Activated naive CD4-positive, alpha-beta T cell treated with anti-CD3 and anti-CD28 coated beads, Interleukin-2, amount 50 U/mL, for 72 hours (primary cell): Measurements from ENCODE around the gene ATG2B. TPM values are rescaled to one million over a fixed set of nuclear protein-coding genes. Genes with fewer than 3 reads are reported as not detected.
"Not testable (repeated sequence)": the region's sequence is repeated elsewhere in the genome, so short reads cannot be mapped to it uniquely, and the experiment has no call there.

ENCODE experiments used
- ATAC-seq, 2 donors: fragments of 150-1000 bp; cut with Tn5 transposase; 2 replicates each; pipeline ENCODE4 v1.10.0; 2021; ENCODE audit warnings: mild to moderate bottlenecking in 2 of 2, moderate library complexity in 2 of 2
- DNase-seq, 2 donors: peaks; one replicate each; pipeline ENCODE4 v3.0.0; 2021 to 2022; ENCODE audit warnings: low spot score in 2 of 2
- H3K27ac Mint-ChIP-seq, 2 donors: one replicate each; pipeline ENCODE4 v1.8.0; 2022; ENCODE audit warnings: mild to moderate bottlenecking in 2 of 2, mixed read lengths in 2 of 2
- H3K36me3 Mint-ChIP-seq, 2 donors: one replicate each; pipeline ENCODE4 v1.8.0; 2022; ENCODE audit warnings: mixed read lengths in 2 of 2
- H3K9me3 Mint-ChIP-seq, 2 donors: one replicate each; pipeline ENCODE4 v1.8.0; 2022; ENCODE audit warnings: mixed read lengths in 2 of 2
- total RNA-seq, 2 donors: library from RNA; stranded (reverse); gene quantifications; one replicate each; pipeline ENCODE4 v1.2.3, GENCODE V29; 2022

Gene ATG2B
- total RNA-seq, 2 donors from 2014 or later: 21.2 to 23.3 TPM

GRCh38 chr14:96349286-96350075 is 13.7 kb downstream of the ATG2B start:
- ATAC-seq: peak; percentile 31 to 76
- Mint-ChIP-seq H3K9me3 (no peaks in the 10 kb centered on the region), H3K36me3 (peaks cover 0 to 6% of the 10 kb centered on the region in 2 donors), H3K27ac (peak overlapping the region; percentile 2)
- DNase-seq: no peak

GRCh38 chr14:96347957-96348356 is 15.2 kb downstream of the ATG2B start:
- not testable (repeated sequence) for DNase-seq, H3K27ac Mint-ChIP-seq, H3K36me3 Mint-ChIP-seq, ATAC-seq, H3K9me3 Mint-ChIP-seq

GRCh38 chr14:96345669-96346068 is 17.5 kb downstream of the ATG2B start:
- DNase-seq (no peak), ATAC-seq (no peak)
- no peak overlapping the region for H3K27ac Mint-ChIP-seq
- no peaks in the 10 kb centered on the region for H3K9me3 Mint-ChIP-seq
- H3K36me3 Mint-ChIP-seq: no peaks in the 10 kb centered on the region

- Mint-ChIP-seq H3K9me3 (no peaks in the 10 kb centered on the region), H3K27ac (no peak overlapping the region), H3K36me3 (peaks cover 0 to 4% of the 10 kb centered on the region in 2 donors)
- no peak for DNase-seq
- no peak for ATAC-seq
Observed at GRCh38 chr14:96341323-96341722, 21.8 kb downstream of the ATG2B start.

GRCh38 chr14:96338551-96338950 is 24.6 kb downstream of the ATG2B start:
- Mint-ChIP-seq H3K27ac (no peak overlapping the region), H3K36me3 (peaks cover 0 to 4% of the 10 kb centered on the region in 2 donors), H3K9me3 (no peaks in the 10 kb centered on the region)
- no peak for DNase-seq
- ATAC-seq: no peak

- DNase-seq: no peak
- H3K9me3 Mint-ChIP-seq: no peaks in the 10 kb centered on the region
- H3K27ac Mint-ChIP-seq: no peak overlapping the region
- ATAC-seq: no peak
- H3K36me3 Mint-ChIP-seq: no peaks in the 10 kb centered on the region
Observed at GRCh38 chr14:96324219-96324618, 38.9 kb downstream of the ATG2B start.

- DNase-seq: no peak
- ATAC-seq: peak; percentile 44 to 89
- no peaks in the 10 kb centered on the region for H3K9me3 Mint-ChIP-seq
- H3K27ac Mint-ChIP-seq: no peak overlapping the region
- H3K36me3 Mint-ChIP-seq: peaks cover 0 to 5% of the 10 kb centered on the region in 2 donors
Observed at GRCh38 chr14:96320605-96321004, 42.5 kb downstream of the ATG2B start.

GRCh38 chr14:96318836-96319235 is 44.3 kb downstream of the ATG2B start:
- peaks cover 0 to 5% of the 10 kb centered on the region in 2 donors for H3K36me3 Mint-ChIP-seq
- DNase-seq (no peak), ATAC-seq (no peak)
- no peaks in the 10 kb centered on the region for H3K9me3 Mint-ChIP-seq
- H3K27ac Mint-ChIP-seq: no peak overlapping the region

- no peak for ATAC-seq
- H3K9me3 Mint-ChIP-seq: no peaks in the 10 kb centered on the region
- no peak overlapping the region for H3K27ac Mint-ChIP-seq
- no peak for DNase-seq
- H3K36me3 Mint-ChIP-seq: peaks cover 0 to 5% of the 10 kb centered on the region in 2 donors
Observed at GRCh38 chr14:96316087-96316486, 47.1 kb downstream of the ATG2B start.

- H3K9me3 Mint-ChIP-seq: no peaks in the 10 kb centered on the region
- H3K36me3 Mint-ChIP-seq: peaks cover 0 to 8% of the 10 kb centered on the region in 2 donors
- H3K27ac Mint-ChIP-seq: no peak overlapping the region
- no peak for ATAC-seq
- no peak for DNase-seq
Observed at GRCh38 chr14:96310906-96311305, 52.2 kb downstream of the ATG2B start.

- peaks cover 0 to 6% of the 10 kb centered on the region in 2 donors for H3K36me3 Mint-ChIP-seq
- no peaks in the 10 kb centered on the region for H3K9me3 Mint-ChIP-seq
- ATAC-seq (no peak), DNase-seq (no peak)
- H3K27ac Mint-ChIP-seq: peak overlapping the region in 1 of 2 donors; percentile 19
Observed at GRCh38 chr14:96309896-96310330, 53.2 kb downstream of the ATG2B start.

- no peaks in the 10 kb centered on the region for H3K9me3 Mint-ChIP-seq
- DNase-seq: no peak
- no peak overlapping the region for H3K27ac Mint-ChIP-seq
- no peak for ATAC-seq
- H3K36me3 Mint-ChIP-seq: peaks cover 0 to 6% of the 10 kb centered on the region in 2 donors
Observed at GRCh38 chr14:96309133-96309895, 53.8 kb downstream of the ATG2B start.

GRCh38 chr14:96307434-96307833 is 55.7 kb downstream of the ATG2B start:
- Mint-ChIP-seq H3K27ac (no peak overlapping the region), H3K9me3 (no peaks in the 10 kb centered on the region), H3K36me3 (peaks cover 0 to 6% of the 10 kb centered on the region in 2 donors)
- no peak for DNase-seq
- no peak for ATAC-seq

GRCh38 chr14:96304956-96305355 is 58.2 kb downstream of the ATG2B start:
- ATAC-seq: no peak
- DNase-seq: no peak
- H3K36me3 Mint-ChIP-seq: peaks cover 0 to 6% of the 10 kb centered on the region in 2 donors
- H3K9me3 Mint-ChIP-seq: no peaks in the 10 kb centered on the region
- H3K27ac Mint-ChIP-seq: peak overlapping the region in 1 of 2 donors; percentile 44

GRCh38 chr14:96303981-96304380 is 59.2 kb downstream of the ATG2B start:
- ATAC-seq: no peak
- peaks cover 0 to 4% of the 10 kb centered on the region in 2 donors for H3K36me3 Mint-ChIP-seq
- no peak for DNase-seq
- H3K9me3 Mint-ChIP-seq: no peaks in the 10 kb centered on the region
- H3K27ac Mint-ChIP-seq: no peak overlapping the region

GRCh38 chr14:96299441-96299840 is 63.7 kb downstream of the ATG2B start:
- Mint-ChIP-seq H3K27ac (peak overlapping the region in 1 of 2 donors; percentile 14), H3K36me3 (no peaks in the 10 kb centered on the region), H3K9me3 (no peaks in the 10 kb centered on the region)
- no peak for DNase-seq
- no peak for ATAC-seq

- ATAC-seq: no peak
- Mint-ChIP-seq H3K27ac (no peak overlapping the region), H3K36me3 (no peaks in the 10 kb centered on the region)
Observed at GRCh38 chr14:96297997-96298515, 65.1 kb downstream of the ATG2B start.

More at GRCh38 chr14:96297997-96298515, 65.1 kb downstream of the ATG2B start:
- no peaks in the 10 kb centered on the region for H3K9me3 Mint-ChIP-seq
- DNase-seq: no peak
